Upper lobe of right lung (tissue), 1 donor: ENCODE measurements around the gene DNAJC1. TPM values are rescaled to one million over a fixed set of nuclear protein-coding genes. Genes with fewer than 3 reads are reported as not detected.

Source experiments
- ATAC-seq: fragments of 200-7000 bp; cut with Tn5 transposase; one replicate; pipeline ENCODE4 v1.9.1; 2020; ENCODE audit warnings: mild to moderate bottlenecking, moderate library complexity
- DNase-seq: peaks from one replicate; pipeline ENCODE4 v3.0.0-alpha.2; 2020
- H3K27ac ChIP-seq: fragments of 200-600 bp; one replicate; pipeline ENCODE4 v1.8.0; 2022
- H3K27me3 ChIP-seq: fragments of 200-600 bp; one replicate; pipeline ENCODE4 v1.8.0; 2022; ENCODE audit warnings: mild to moderate bottlenecking
- H3K36me3 ChIP-seq: fragments of 200-600 bp; one replicate; pipeline ENCODE4 v1.8.0; 2022
- H3K4me1 ChIP-seq: fragments of 200-600 bp; one replicate; pipeline ENCODE4 v1.8.0; 2022
- H3K4me3 ChIP-seq: fragments of 200-600 bp; one replicate; pipeline ENCODE4 v1.8.0; 2022; ENCODE audit warnings: mild to moderate bottlenecking
- H3K9me3 ChIP-seq: fragments of 200-600 bp; one replicate; pipeline ENCODE4 v1.8.0; 2022
- intact Hi-C: fragments of 100-400 bp; cut with DNase I; formaldehyde crosslinking; loops from one replicate; pipeline ENCODE4 v1.11.0; 2022
- total RNA-seq: library from RNA; stranded (reverse); fragmentation: NEBNext Ultra II Directional; extraction: Animal tissue kit (Norgen Biotek cat#: 25700); gene quantifications from one replicate; pipeline ENCODE4 v1.2.1, GENCODE V29; 2021
- TF ChIP-seq, protein P1 (sequence below): fragments of 200-600 bp; IDR thresholded peaks from one replicate; pipeline ENCODE4 v1.8.0; 2022; ENCODE audit warnings: antibody characterized with exemption
- donor health status: DM: no; HTN: yes; CAD: no; lungs with severe emphysema.

Gene DNAJC1
- total RNA-seq, 1 donor from 2014 or later: 32.7 TPM

DNA sequence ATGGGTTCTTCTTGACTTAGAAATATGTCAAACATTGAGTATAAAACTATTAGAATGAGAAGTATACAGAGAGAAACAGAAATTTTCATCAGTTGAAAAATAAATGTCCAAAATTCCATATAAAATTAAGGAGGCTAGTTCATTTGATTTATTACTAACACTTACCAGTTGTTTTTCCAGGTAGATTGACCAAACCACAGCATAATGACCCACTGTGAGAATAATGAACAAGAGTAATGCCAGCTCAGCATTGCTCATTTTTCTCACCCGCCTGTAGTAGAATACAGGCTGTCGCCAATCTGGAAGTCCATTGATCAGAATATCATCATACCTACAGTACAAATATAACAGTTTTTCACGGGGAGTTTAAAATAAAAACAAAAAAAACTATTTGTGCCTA, 82.9 kb downstream of the DNAJC1 start:
- no peak overlapping the region for H3K4me3 ChIP-seq
- no peaks in the 10 kb centered on the region for H3K27me3 ChIP-seq
- intact Hi-C loops: no loop called here
- no peak overlapping the region for H3K27ac ChIP-seq
- no peaks in the 10 kb centered on the region for H3K4me1 ChIP-seq
- peaks cover 2% of the 10 kb centered on the region for H3K36me3 ChIP-seq
- TF ChIP-seq, protein P1, sequence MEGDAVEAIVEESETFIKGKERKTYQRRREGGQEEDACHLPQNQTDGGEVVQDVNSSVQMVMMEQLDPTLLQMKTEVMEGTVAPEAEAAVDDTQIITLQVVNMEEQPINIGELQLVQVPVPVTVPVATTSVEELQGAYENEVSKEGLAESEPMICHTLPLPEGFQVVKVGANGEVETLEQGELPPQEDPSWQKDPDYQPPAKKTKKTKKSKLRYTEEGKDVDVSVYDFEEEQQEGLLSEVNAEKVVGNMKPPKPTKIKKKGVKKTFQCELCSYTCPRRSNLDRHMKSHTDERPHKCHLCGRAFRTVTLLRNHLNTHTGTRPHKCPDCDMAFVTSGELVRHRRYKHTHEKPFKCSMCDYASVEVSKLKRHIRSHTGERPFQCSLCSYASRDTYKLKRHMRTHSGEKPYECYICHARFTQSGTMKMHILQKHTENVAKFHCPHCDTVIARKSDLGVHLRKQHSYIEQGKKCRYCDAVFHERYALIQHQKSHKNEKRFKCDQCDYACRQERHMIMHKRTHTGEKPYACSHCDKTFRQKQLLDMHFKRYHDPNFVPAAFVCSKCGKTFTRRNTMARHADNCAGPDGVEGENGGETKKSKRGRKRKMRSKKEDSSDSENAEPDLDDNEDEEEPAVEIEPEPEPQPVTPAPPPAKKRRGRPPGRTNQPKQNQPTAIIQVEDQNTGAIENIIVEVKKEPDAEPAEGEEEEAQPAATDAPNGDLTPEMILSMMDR: no peak
- no peak for DNase-seq
- no peaks in the 10 kb centered on the region for H3K9me3 ChIP-seq
- ATAC-seq: no peak

- Histone ChIP-seq H3K27me3 (no peaks in the 10 kb centered on the region), H3K36me3 (peaks cover 3% of the 10 kb centered on the region), H3K9me3 (no peaks in the 10 kb centered on the region), H3K4me3 (no peak overlapping the region), H3K4me1 (no peaks in the 10 kb centered on the region), H3K27ac (no peak overlapping the region)
- TF ChIP-seq, protein P1: no peak
- intact Hi-C loops: no loop called here
- ATAC-seq (no peak), DNase-seq (no peak)
These were observed 83.6 kb downstream of the DNAJC1 start for GRCh38 chr10:21919906-21920305.

DNA sequence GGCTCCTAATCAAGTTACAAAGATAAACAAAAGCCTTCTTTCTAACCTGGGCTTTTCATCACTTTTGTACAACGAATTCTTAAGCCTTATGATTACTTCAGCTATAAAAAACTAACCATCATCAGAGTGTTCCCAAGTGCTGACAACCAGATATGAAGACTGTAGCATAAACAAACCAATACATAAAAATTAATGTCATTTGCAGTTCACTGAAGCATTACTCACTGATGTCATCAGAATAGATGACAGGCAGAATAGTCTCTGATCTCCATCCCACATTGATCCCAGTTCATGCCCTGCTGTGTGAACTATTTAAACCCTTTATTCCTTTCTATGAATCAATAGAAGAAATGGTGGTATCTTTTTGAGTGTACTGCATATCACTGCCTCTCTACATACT, 84.4 kb downstream of the DNAJC1 start:
- TF ChIP-seq, protein P1: no peak
- H3K9me3 ChIP-seq: no peaks in the 10 kb centered on the region
- peaks cover 3% of the 10 kb centered on the region for H3K36me3 ChIP-seq
- ATAC-seq (no peak), DNase-seq (no peak)
- H3K27ac ChIP-seq: no peak overlapping the region
- no peaks in the 10 kb centered on the region for H3K4me1 ChIP-seq
- H3K4me3 ChIP-seq: no peak overlapping the region
- intact Hi-C loops: no loop called here
- H3K27me3 ChIP-seq: no peaks in the 10 kb centered on the region

DNA sequence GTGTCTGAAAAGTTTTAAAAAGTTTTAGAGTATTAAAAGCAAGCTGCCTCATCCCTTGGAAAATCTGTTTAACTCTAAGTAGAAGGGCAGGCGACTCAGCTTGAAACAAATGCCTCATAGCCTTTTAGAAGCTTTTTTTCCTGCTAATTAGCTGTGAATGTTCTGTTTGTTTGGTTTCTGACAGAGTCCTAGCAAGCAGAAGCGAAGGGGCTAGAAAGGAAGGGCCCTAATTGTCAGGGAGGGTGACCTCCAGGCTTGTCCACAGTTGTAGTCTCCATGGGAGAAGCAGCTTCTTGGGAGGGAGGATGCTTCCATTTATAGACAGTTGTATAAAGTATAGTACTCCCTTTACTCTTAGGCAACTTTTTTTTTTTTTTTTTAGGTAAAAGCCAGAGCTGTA, 90.9 kb downstream of the DNAJC1 start:
- H3K4me1 ChIP-seq: no peaks in the 10 kb centered on the region
- H3K36me3 ChIP-seq: peaks cover 3% of the 10 kb centered on the region
- H3K27me3 ChIP-seq: no peaks in the 10 kb centered on the region
- DNase-seq (no peak), ATAC-seq (no peak)
- no peaks in the 10 kb centered on the region for H3K9me3 ChIP-seq
- no peak overlapping the region for H3K27ac ChIP-seq
- no peak overlapping the region for H3K4me3 ChIP-seq
- TF ChIP-seq, protein P1: no peak
- intact Hi-C loops: no loop called here

DNA sequence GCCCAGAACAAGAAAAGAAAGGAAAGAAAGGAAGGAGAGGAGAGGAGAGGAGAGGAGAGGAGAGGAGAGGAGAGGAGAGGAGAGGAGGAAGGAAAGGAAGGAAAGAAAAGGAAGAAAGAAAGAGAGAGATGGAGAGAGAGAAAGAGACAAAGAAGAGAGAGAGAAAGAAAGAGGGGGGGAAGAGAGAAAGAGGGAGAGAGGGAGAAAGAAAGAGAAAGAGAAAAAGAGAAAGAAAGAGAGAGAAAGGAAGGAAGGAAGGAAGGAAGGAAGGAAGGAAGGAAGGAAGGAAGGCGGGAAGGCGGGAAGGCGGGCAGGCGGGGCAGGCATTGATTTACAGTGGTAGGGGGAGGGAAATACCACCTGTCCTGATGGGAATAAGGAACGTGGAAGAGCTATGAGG, 92.7 kb downstream of the DNAJC1 start:
- Histone ChIP-seq H3K4me3 (no peak overlapping the region), H3K27ac (no peak overlapping the region), H3K36me3 (peaks cover 3% of the 10 kb centered on the region), H3K4me1 (no peaks in the 10 kb centered on the region), H3K27me3 (no peaks in the 10 kb centered on the region), H3K9me3 (no peaks in the 10 kb centered on the region)
- ATAC-seq (no peak), DNase-seq (no peak)
- intact Hi-C loops: no loop called here
- TF ChIP-seq, protein P1: no peak

GRCh38 chr10:21907436-21907835, 96.1 kb downstream of the DNAJC1 start:
- Histone ChIP-seq H3K4me3 (no peak overlapping the region), H3K27ac (no peak overlapping the region), H3K4me1 (no peaks in the 10 kb centered on the region), H3K27me3 (no peaks in the 10 kb centered on the region), H3K9me3 (no peaks in the 10 kb centered on the region), H3K36me3 (peaks cover 18% of the 10 kb centered on the region)
- ATAC-seq: no peak
- intact Hi-C loops: no loop called here
- no peak for DNase-seq
- TF ChIP-seq, protein P1: no peak
